ENCODE results near the gene TMEM127.

TMEM127 gene

GRCh38 chr2:96198921-96199320, 66.9 kb downstream of the TMEM127 start:
- Histone ChIP-seq H3K27me3 (ENCODE audit: control insufficient read depth in 1 of 2, insufficient read depth in 2 of 2, low read length in 2 of 2) (no peaks in the 10 kb centered on the region), H3K9ac (ENCODE audit: low read depth in 1 of 2, low read length in 2 of 2) (no peak overlapping the region), H3K27ac (ENCODE audit: low read depth, low read length) (no peak overlapping the region), H3K4me1 (ENCODE audit: control insufficient read depth in 1 of 2, insufficient read depth in 2 of 2, low read length in 2 of 2) (peaks cover 36 to 49% of the 10 kb centered on the region in 2 donors), H3K9me3 (ENCODE audit: control insufficient read depth in 1 of 2, low read length in 2 of 2) (no peaks in the 10 kb centered on the region), H3K36me3 (ENCODE audit: control insufficient read depth in 1 of 2, insufficient read depth in 2 of 2, low read length in 2 of 2) (peaks cover 7 to 19% of the 10 kb centered on the region in 2 donors), H3K4me3 (ENCODE audit: low read depth in 1 of 2, low read length in 2 of 2) (no peak overlapping the region)
